Uterus (tissue), 4 donors: ENCODE measurements around the gene ARFRP1. TPM values are rescaled to one million over a fixed set of nuclear protein-coding genes. Genes with fewer than 3 reads are reported as not detected.
A peak's percentile ranks its signal among the peaks of the same experiment; 100 is the strongest.

Experiments used
- DNase-seq, 2 donors: peaks; one replicate each; pipeline ENCODE4 v3.0.0-alpha.2; 2019 to 2020
- H3K27ac ChIP-seq, 2 donors: fragments of 200-600 bp; sonication (generic); 1 replicate in 1 of 2; 2 replicates in 1 of 2; pipeline ENCODE4 v1.5.1; 2016 to 2018
- H3K27me3 ChIP-seq, 2 donors: fragments of 200-600 bp; sonication (generic); one replicate each; pipeline ENCODE4 v1.5.1; 2018 to 2019; ENCODE audit warnings: control low read depth in 1 of 2
- H3K36me3 ChIP-seq, 2 donors: fragments of 200-600 bp; sonication (generic); one replicate each; pipeline ENCODE4 v1.5.1; 2019; ENCODE audit warnings: control low read depth in 1 of 2
- H3K4me1 ChIP-seq, 2 donors: fragments of 200-600 bp; sonication (generic); one replicate each; pipeline ENCODE4 v1.5.1; 2018 to 2019; ENCODE audit warnings: control low read depth in 1 of 2
- H3K4me3 ChIP-seq, 2 donors: fragments of 200-600 bp; sonication (generic); 1 replicate in 1 of 2; 2 replicates in 1 of 2; pipeline ENCODE4 v1.5.1; 2018 to 2019; ENCODE audit warnings: mild to moderate bottlenecking in 1 of 2
- H3K9me3 ChIP-seq, 2 donors: fragments of 200-600 bp; sonication (generic); one replicate each; pipeline ENCODE4 v1.5.1; 2019; ENCODE audit warnings: control low read depth in 1 of 2
- POLR2A ChIP-seq, 2 donors: fragments of 450-650 bp; IDR thresholded peaks; one replicate each; pipeline ENCODE4 v1.6.1; 2016; ENCODE audit warnings: antibody characterized with exemption in 2 of 2, mild to moderate bottlenecking in 1 of 2, moderate library complexity in 1 of 2
- intact Hi-C: fragments of 100-400 bp; cut with DNase I; formaldehyde crosslinking; loops from one replicate; pipeline ENCODE4 v1.15.1; 2023; ENCODE audit warnings: low total_unique reads
- total RNA-seq, 4 donors: library from RNA; depleted of rRNA in 3 of 4; stranded (reverse); fragments of >200 nt in 3 of 4; gene quantifications; one replicate each; pipeline versions ENCODE4 v1.1.0 to v1.2.4, GENCODE V29; 2014 to 2023
- TF ChIP-seq, protein P1 (sequence below), 4 experiments: fragments of 200-600 bp in 2 of 4; fragments of 450-650 bp in 2 of 4; sonication (generic) in 2 of 4; IDR thresholded peaks; one replicate each; pipeline ENCODE4 v1.5.1; 2016 to 2019; ENCODE audit warnings: antibody characterized with exemption in 4 of 4, mild to moderate bottlenecking in 2 of 4, moderate library complexity in 1 of 4
- donor health status: DM: yes; HTN: yes; CAD: no.

Gene ARFRP1
- total RNA-seq, 4 donors from 2014 or later = 26.1 to 59.8 (median 33.5) TPM

DNA sequence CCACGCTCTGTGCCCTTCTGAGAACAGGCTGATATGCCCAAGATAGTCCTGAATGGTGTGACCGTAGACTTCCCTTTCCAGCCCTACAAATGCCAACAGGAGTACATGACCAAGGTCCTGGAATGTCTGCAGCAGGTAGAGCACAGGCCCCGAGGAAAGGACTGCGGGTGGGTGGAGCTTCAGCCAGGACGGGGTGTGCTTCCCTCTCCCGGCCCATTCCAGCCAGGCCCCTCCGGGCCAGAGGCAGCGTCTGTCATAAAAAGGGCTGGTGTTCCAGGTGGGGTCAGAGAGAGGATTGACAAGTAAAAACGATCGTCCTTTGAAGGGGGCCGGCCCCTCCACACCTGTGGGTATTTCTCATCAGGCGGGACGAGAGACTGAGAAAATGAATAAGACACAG is 48.4 kb downstream of the ARFRP1 start:
- no peak for DNase-seq

DNA sequence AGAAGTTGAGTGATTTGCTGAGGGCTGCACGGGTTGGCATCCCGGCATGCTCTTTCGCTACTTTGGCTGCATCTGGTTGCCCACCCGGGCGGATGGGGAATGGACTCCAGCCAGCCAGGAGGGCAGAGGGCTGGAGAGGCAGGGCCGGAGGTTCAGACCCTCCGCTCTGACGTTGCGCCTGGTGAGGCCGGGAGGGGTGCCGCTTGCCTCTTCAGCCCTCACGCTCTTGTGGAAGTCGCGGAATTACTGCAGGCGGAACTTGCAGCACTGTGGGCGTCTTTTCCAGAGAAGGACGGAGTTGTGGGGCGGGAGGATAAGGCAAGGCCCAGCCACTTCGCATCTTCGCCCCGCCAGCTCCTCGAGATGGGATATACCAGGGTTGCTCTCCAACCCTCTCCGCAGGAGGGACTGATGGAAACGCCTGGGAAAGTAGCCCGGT is 49.0 kb downstream of the ARFRP1 start:
- DNase-seq = no peak
- intact Hi-C loops = no loop called here
- H3K9me3 ChIP-seq = no peaks in the 10 kb centered on the region
- H3K27ac ChIP-seq = peak overlapping the region; percentile 82 to 84
- peaks cover 5 to 6% of the 10 kb centered on the region in 2 donors for H3K4me1 ChIP-seq
- H3K36me3 ChIP-seq = no peaks in the 10 kb centered on the region
- peak overlapping the region; percentile 57 to 70 for H3K4me3 ChIP-seq
- TF ChIP-seq POLR2A (IDR thresholded peaks at IDR 0.05) = no peak
- TF ChIP-seq, protein P1, sequence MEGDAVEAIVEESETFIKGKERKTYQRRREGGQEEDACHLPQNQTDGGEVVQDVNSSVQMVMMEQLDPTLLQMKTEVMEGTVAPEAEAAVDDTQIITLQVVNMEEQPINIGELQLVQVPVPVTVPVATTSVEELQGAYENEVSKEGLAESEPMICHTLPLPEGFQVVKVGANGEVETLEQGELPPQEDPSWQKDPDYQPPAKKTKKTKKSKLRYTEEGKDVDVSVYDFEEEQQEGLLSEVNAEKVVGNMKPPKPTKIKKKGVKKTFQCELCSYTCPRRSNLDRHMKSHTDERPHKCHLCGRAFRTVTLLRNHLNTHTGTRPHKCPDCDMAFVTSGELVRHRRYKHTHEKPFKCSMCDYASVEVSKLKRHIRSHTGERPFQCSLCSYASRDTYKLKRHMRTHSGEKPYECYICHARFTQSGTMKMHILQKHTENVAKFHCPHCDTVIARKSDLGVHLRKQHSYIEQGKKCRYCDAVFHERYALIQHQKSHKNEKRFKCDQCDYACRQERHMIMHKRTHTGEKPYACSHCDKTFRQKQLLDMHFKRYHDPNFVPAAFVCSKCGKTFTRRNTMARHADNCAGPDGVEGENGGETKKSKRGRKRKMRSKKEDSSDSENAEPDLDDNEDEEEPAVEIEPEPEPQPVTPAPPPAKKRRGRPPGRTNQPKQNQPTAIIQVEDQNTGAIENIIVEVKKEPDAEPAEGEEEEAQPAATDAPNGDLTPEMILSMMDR (IDR thresholded peaks at IDR 0.05) = no peak
- H3K27me3 ChIP-seq = no peaks in the 10 kb centered on the region

More for the DNA sequence above, 48.4 kb downstream of the ARFRP1 start:
- peak overlapping the region; percentile 82 to 84 for H3K27ac ChIP-seq
- no peaks in the 10 kb centered on the region for H3K27me3 ChIP-seq
- no peaks in the 10 kb centered on the region for H3K9me3 ChIP-seq
- no peaks in the 10 kb centered on the region for H3K36me3 ChIP-seq
- no peak for TF ChIP-seq POLR2A (IDR thresholded peaks at IDR 0.05)
- TF ChIP-seq, protein P1 (IDR thresholded peaks at IDR 0.05) = no peak
- intact Hi-C loops = no loop called here
- peak overlapping the region; percentile 57 to 70 for H3K4me3 ChIP-seq
- H3K4me1 ChIP-seq = peaks cover 5 to 6% of the 10 kb centered on the region in 2 donors

DNA sequence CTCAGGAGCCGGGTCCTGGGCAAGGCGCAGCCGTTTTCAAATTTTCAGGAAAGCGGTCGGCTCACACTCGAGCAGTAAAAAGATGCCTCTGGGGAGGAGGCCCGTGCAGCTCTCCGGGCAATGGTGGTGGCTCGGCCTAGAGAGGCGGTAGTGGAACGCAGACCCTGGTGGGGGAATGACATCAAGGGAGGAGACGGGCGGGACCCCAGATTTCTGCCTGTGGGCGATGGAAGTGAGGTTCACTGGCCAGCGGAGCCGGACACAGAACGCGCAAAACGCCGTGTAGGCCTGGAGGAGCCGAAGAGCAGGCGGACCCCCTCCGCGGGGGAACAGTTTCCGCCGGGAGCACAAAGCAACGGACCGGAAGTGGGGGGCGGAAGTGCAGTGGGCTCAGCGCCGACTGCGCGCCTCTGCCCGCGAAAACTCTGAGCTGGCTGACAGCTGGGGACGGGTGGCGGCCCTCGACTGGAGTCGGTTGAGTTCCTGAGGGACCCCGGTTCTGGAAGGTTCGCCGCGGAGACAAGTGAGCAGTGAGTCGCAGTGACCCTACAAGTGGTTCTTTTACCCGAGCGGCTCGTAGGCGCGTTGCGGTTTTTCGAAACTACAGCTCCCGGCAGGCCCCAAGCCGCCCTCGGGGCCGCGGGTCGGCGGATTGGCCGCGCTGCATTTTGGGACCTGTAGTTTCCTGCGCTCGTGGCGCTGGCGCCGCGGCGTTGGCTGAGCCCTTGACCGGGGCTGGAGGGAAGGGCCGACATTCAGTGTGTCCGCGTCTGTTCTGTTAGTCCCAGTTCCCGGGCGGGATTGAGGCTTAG is 49.6 kb downstream of the ARFRP1 start, which contains the start of gene RTEL1:
Gene RTEL1 (plus strand): TSS at position 376 of the 812 bp plus-strand sequence. CDS start 1,091 bp downstream, outside the sequence.
- Histone ChIP-seq H3K4me1 (peaks cover 5 to 6% of the 10 kb centered on the region in 2 donors), H3K36me3 (no peaks in the 10 kb centered on the region), H3K9me3 (no peaks in the 10 kb centered on the region), H3K27me3 (no peaks in the 10 kb centered on the region), H3K4me3 (peak within 1 kb of the TSS; percentile 57 to 70), H3K27ac (peak within 1 kb of the TSS; percentile 82 to 84)
- intact Hi-C loops = no loop called here
- DNase-seq = peak; percentile 89 to 92
- TF ChIP-seq, protein P1 (IDR thresholded peaks at IDR 0.05) = peak in 1 of 4 experiments; percentile 17
- TF ChIP-seq POLR2A (IDR thresholded peaks at IDR 0.05) = peak in 1 of 2 donors; percentile 56

DNA sequence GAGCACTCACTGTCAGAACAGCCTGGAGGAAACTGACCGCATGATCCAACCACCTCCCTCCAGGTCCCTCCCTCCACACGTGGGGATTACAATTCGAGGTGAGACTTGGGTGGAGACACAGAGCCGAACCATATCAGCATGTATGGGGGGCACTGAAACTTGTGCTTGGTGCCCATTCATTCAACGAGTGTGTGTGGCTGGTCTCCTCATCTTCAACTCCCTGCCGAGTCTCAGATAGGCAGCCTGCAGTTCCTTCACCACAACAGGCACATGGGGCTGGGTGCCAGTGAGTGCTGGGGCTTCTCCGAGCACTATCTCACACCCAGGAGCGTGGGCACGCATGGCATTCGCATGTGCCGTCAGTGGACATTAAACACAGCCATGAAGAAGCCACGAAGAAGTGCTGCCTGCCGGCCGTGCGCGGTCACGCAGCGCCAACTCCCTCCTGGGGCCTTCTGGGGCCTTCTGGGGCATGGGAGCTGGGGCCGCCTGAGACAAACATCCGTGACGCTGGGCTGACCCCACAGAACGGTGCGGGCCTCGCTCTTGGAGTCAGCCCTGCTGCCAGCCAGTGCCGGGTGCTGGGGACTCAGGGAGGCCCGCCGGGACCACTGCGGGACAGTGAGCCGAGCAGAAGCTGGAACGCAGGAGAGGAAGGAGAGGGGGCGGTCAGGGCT is 50.4 kb downstream of the ARFRP1 start:
- no peaks in the 10 kb centered on the region for H3K27me3 ChIP-seq
- H3K27ac ChIP-seq = peak overlapping the region; percentile 82 to 84
- peak in 1 of 2 donors; percentile 31 for DNase-seq
- peak overlapping the region; percentile 57 to 70 for H3K4me3 ChIP-seq
- intact Hi-C loops = no loop called here
- no peaks in the 10 kb centered on the region for H3K9me3 ChIP-seq
- no peak for TF ChIP-seq POLR2A (IDR thresholded peaks at IDR 0.05)
- TF ChIP-seq, protein P1 (IDR thresholded peaks at IDR 0.05) = no peak
- peaks cover 5 to 6% of the 10 kb centered on the region in 2 donors for H3K4me1 ChIP-seq
- no peaks in the 10 kb centered on the region for H3K36me3 ChIP-seq
